Measurements from ENCODE around the gene KCND2. TPM values are rescaled to one million over a fixed set of nuclear protein-coding genes. Genes with fewer than 3 reads are reported as not detected.
"Not testable (repeated sequence)": the region's sequence is repeated elsewhere in the genome, so short reads cannot be mapped to it uniquely, and the experiment has no call there.

The KCND2 gene
- total RNA-seq, 2 experiments from 2014 or later, result not detected

DNA sequence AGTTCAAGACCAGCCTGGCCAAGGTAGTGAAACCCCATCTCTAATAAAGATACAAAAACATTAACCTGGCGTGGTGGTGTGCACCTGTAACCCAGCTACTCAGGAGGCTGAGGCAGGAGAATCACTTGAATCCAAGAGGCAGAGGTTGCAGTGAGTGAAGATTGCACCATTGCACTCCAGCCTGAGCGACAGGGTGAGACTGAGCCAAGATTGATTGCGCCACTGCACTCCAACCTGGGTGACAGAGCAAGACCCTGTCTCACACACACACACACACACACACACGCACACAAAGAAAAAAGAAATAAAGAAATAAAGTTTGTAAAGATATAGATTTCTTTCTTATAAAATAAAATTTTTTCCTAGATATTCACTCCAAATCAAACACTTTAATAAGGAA lies 305.7 kb downstream of the KCND2 start:
- H3K4me3 Mint-ChIP-seq; H3K27ac Mint-ChIP-seq; H3K4me1 Mint-ChIP-seq; H3K9me3 Mint-ChIP-seq (ENCODE audit: low read depth); CTCF ChIA-PET; ATAC-seq; H3K36me3 Mint-ChIP-seq; DNase-seq; H3K27me3 Mint-ChIP-seq: not testable (repeated sequence)

DNA sequence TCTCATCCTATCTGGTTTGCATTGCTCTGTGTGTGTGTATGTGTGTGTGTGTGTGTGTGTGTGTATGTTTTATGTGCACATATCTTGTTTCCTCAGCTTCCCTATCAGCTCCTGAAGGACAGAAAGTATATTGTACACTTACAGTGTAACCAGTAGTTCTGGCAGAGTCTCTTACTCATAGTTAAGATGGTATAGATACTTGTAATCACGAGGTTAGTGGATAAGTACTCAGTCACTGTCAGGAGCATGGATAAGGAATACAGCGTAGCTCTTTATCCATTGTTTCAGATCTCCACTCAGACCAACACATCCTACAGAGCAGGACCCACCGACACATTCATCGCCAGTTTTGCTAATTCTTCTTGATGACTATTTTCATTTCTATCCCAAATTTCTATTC lies 309.9 kb downstream of the KCND2 start:
- Mint-ChIP-seq H3K4me1 (no peaks in the 10 kb centered on the region), H3K4me3 (no peak overlapping the region), H3K27ac (no peak overlapping the region), H3K27me3 (no peaks in the 10 kb centered on the region), H3K36me3 (no peaks in the 10 kb centered on the region), H3K9me3 (ENCODE audit: low read depth) (no peaks in the 10 kb centered on the region)
- DNase-seq, result no peak
- CTCF ChIA-PET, result interaction anchor here (0.6 kb wide), 1 partner anchor 156 kb away, joined by 3 read pairs; no protein-coding TSS in a partner anchor
- ATAC-seq, result no peak

DNA sequence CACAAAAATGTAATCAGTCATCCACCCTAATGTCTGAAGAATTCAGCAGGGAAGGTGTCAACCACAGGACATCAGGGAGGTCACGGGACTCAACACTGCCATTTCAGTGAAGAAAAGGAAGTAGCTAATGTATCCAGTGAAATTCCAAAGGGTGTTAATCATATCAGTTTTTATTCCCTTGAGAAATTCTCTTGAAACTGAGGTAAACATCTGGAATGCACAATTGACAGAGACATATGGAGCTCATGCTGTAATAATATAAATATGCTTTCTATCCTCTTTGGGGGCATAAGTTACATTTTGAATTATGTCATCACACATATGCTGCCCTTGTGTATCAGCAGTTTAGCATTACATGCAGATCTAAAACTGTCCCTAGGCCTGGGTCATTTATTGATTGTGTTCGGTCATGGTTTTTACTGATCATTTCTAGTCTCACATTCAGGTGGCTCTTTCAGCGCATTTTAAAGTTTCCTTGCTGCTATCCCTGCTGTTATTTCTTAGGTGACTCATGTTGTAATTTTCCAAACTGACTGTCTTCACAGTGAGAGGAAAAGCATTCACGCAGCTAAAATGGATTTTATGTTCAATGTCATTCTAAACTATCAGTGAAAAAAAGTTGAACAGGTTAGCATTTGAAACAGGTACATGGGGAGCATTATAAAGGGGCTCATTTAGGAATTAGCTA lies 311.1 kb downstream of the KCND2 start:
- H3K4me3 Mint-ChIP-seq, result no peak overlapping the region
- H3K27me3 Mint-ChIP-seq, result no peaks in the 10 kb centered on the region
- H3K4me1 Mint-ChIP-seq, result no peaks in the 10 kb centered on the region
- DNase-seq, result no peak
- CTCF ChIA-PET, result interaction anchor here (0.6 kb wide), 1 partner anchor 158 kb away, joined by 3 read pairs; no protein-coding TSS in a partner anchor
- H3K9me3 Mint-ChIP-seq (ENCODE audit: low read depth), result no peaks in the 10 kb centered on the region
- no peak overlapping the region for H3K27ac Mint-ChIP-seq
- no peak for ATAC-seq
- no peaks in the 10 kb centered on the region for H3K36me3 Mint-ChIP-seq

DNA sequence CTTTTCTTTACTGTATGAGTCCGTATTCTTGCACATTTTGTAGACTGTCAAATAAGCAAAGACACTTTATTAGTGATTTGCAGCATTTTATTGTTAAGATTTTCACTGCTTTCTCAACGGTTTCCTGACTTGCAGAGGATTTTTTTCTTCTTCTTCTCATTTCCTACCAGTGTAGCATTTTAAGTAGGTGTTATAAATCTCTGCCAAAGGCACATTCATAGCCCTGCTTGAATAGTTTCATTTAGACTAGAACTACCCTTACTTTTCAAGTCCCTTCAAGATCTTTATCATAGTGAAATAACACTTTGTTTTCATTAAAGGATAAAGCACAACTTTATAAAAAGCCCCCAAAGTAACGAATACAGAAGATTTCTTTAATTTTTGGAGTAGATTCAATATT lies 313.6 kb downstream of the KCND2 start:
- ATAC-seq (no peak), DNase-seq (no peak)
- CTCF ChIA-PET, result no interaction called here
- Mint-ChIP-seq H3K4me3 (no peak overlapping the region), H3K27me3 (no peaks in the 10 kb centered on the region), H3K9me3 (ENCODE audit: low read depth) (no peaks in the 10 kb centered on the region), H3K27ac (no peak overlapping the region), H3K4me1 (no peaks in the 10 kb centered on the region), H3K36me3 (no peaks in the 10 kb centered on the region)

DNA sequence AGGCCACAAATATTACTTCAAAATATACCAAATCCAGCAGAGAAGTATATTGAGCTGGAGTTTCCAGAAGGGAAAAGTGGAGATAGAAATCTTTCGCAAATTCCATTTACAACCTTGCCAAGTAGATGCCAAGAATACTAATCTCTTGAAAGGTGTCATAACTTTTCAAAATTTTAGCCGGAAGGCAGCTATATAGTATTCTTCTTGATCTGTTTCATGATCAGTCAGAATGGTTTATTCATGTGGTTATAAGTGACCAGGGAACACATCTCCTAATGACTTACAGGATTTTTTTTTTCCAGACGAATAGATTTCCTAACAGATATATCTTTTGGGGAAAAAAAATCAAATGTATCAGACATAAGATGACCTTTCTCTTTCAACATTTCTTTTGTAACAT lies 314.3 kb downstream of the KCND2 start:
- H3K4me1 Mint-ChIP-seq, result no peaks in the 10 kb centered on the region
- no peak overlapping the region for H3K27ac Mint-ChIP-seq
- no peaks in the 10 kb centered on the region for H3K9me3 Mint-ChIP-seq (ENCODE audit: low read depth)
- DNase-seq (no peak), ATAC-seq (no peak)
- H3K36me3 Mint-ChIP-seq, result no peaks in the 10 kb centered on the region
- H3K27me3 Mint-ChIP-seq, result no peaks in the 10 kb centered on the region
- no peak overlapping the region for H3K4me3 Mint-ChIP-seq
- CTCF ChIA-PET, result no interaction called here

DNA sequence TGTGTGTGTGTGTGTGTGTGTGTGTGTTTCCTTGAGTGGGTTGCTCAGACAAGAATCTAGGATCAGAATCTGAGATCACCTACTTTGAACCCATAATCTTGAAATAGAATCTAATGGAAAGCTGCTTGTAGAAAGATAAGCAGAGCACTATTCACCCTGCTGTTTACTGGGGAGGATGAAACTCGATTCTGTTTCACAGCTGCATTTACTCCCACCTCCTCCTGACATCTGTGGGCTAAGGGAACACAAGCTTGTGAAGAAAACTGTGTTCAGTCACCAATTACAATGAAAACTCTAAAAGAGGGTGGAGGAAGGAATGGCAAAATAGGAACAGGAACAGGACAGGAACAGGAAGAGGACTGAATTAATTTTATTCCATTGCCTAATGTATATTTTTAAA lies 315.4 kb downstream of the KCND2 start:
- Mint-ChIP-seq H3K36me3 (no peaks in the 10 kb centered on the region), H3K4me3 (no peak overlapping the region), H3K27me3 (no peaks in the 10 kb centered on the region), H3K9me3 (ENCODE audit: low read depth) (peaks cover 2% of the 10 kb centered on the region), H3K27ac (no peak overlapping the region), H3K4me1 (no peaks in the 10 kb centered on the region)
- DNase-seq, result no peak
- CTCF ChIA-PET, result no interaction called here
- no peak for ATAC-seq

DNA sequence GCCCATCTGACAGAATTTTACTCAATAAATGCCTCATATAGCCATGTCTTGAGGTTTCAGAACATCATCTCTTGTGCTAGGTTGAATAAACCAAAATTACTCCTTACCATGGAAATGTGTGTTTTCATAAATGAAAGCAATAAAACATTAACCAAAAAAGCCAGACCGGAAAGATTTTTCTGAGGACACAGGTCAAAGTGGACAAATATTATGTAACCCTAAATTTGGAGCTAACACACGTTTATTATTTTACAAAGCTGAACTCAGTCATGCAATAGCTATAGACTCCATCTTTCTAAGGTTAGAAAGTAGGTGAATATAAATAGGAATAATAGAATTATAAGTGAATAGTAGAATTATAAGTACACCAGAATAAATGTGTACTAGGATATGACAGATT lies 315.9 kb downstream of the KCND2 start:
- Mint-ChIP-seq H3K4me1 (no peaks in the 10 kb centered on the region), H3K9me3 (ENCODE audit: low read depth) (peaks cover 2% of the 10 kb centered on the region), H3K36me3 (no peaks in the 10 kb centered on the region), H3K27ac (no peak overlapping the region), H3K27me3 (no peaks in the 10 kb centered on the region), H3K4me3 (no peak overlapping the region)
- CTCF ChIA-PET, result no interaction called here
- ATAC-seq (no peak), DNase-seq (no peak)

DNA sequence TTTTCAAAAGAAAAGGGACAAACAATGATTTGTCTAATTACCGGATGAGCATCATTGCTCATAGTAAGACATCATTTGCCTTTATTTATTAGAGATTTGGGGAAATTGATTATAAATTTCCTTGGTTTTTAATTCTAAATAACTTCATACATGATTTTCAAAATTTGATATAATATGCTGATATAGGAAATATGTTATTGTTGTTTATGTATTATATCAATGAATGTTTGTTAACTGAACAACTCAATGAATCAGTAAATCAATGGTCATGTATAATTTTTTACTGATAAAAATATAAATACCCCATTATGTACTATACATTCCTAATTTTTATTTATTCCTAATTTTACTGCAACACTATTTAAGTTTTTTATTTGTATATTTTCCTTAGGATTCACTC lies 327.6 kb downstream of the KCND2 start:
- CTCF ChIA-PET, result no interaction called here
- Mint-ChIP-seq H3K9me3 (ENCODE audit: low read depth) (peaks cover 2% of the 10 kb centered on the region), H3K27ac (no peak overlapping the region), H3K36me3 (no peaks in the 10 kb centered on the region), H3K4me3 (no peak overlapping the region), H3K27me3 (no peaks in the 10 kb centered on the region), H3K4me1 (no peaks in the 10 kb centered on the region)
- DNase-seq, result no peak
- no peak for ATAC-seq

DNA sequence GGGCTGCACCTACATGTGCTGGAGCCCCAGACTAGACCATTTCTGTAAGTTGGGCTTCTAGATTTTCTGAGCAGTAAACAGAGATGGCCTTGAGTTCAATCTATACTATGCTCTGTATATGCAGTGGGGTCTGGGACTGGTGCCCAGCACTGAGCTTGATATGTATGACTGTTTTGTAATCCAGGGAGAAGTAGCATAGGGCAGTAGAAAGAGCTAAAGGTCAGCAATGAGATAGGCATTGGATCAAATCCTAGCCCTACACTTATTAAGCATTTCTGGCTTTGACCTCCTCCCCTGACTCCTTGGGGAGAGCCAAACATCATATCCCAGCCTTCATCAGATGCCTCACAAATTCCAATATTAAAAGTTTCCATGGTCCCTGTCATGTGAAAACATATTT lies 330.4 kb downstream of the KCND2 start:
- ATAC-seq, result no peak
- H3K9me3 Mint-ChIP-seq (ENCODE audit: low read depth), result peaks cover 4% of the 10 kb centered on the region

DNA sequence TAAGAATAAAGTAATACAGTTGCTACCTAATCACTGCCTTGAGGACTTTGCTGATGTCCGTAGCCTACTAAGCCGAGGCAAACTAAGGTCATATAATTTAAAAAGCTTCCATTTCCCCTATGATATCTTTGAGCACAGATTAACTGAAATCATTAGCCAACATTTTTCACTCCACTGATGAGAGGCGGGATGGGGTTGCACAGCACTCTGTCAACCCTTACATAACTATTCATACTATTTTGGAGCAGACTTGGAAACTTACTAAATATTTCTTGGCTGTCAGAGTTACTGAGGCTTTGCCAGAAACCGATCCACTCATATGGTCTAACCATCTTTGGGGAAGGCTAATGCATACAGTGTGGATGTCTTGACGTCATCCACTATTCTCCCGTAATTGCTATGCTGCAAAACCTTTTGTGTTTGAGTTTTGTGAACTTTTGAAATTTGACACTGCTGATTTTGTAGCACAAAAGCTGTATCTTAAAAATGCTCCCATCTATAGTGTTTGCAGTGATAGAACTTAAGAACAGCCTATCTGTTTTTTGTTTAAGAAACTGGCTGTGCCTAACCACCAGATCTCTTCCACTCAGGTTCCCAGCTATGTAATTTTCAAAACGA lies 336.3 kb downstream of the KCND2 start:
- Mint-ChIP-seq H3K4me3 (no peak overlapping the region), H3K27ac (no peak overlapping the region), H3K27me3 (no peaks in the 10 kb centered on the region), H3K4me1 (no peaks in the 10 kb centered on the region), H3K9me3 (ENCODE audit: low read depth) (peaks cover 6% of the 10 kb centered on the region), H3K36me3 (no peaks in the 10 kb centered on the region)
- DNase-seq (no peak), ATAC-seq (no peak)
- CTCF ChIA-PET, result no interaction called here

More for the DNA sequence above, 330.4 kb downstream of the KCND2 start:
- H3K27ac Mint-ChIP-seq, result no peak overlapping the region
- H3K27me3 Mint-ChIP-seq, result no peaks in the 10 kb centered on the region
- H3K4me1 Mint-ChIP-seq, result no peaks in the 10 kb centered on the region
- H3K4me3 Mint-ChIP-seq, result no peak overlapping the region
- no peak for DNase-seq
- CTCF ChIA-PET, result no interaction called here
- H3K36me3 Mint-ChIP-seq, result no peaks in the 10 kb centered on the region

DNA sequence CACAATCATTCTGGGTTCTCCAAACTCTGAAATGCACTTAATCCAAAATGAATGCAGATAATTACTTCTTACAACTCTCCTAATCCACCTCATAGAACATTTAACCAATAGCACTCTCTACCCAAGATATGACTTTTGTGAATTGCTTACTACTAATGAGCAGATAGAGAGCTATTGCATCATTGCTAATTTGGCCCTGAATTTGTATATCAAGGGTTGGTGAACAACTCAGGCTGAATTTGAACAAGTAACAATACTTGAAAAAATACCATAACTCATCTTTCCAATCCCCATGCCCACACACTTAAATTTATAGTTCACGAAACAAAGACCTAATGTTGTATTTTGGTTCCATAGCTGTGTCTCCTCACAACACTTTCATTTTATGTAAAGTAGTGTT lies 339.0 kb downstream of the KCND2 start:
- peaks cover 12% of the 10 kb centered on the region for H3K9me3 Mint-ChIP-seq (ENCODE audit: low read depth)

DNA sequence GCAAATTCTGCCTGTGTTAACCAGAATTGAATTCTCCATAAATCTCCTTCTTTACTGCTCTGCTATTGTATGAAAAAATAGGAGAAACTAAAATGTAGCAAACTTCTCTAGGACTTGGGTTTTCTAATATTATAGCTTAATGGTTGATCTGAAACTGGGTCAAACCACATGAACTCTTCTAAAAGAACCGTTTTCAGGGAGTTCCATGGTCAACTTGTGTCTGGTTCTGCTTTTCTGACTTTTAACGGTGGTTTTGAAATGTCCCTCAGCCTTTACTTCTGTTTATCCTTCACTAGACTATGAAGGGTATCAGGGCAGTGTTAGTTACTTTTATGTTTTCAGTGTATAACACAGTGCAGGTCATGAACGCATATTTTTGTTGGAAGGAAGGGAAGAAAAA lies 342.7 kb downstream of the KCND2 start:
- Mint-ChIP-seq H3K36me3 (no peaks in the 10 kb centered on the region), H3K27ac (no peak overlapping the region), H3K4me1 (no peaks in the 10 kb centered on the region), H3K27me3 (no peaks in the 10 kb centered on the region), H3K9me3 (ENCODE audit: low read depth) (peaks cover 7% of the 10 kb centered on the region), H3K4me3 (no peak overlapping the region)
- ATAC-seq (no peak), DNase-seq (no peak)
- CTCF ChIA-PET, result no interaction called here

More for the DNA sequence above, 339.0 kb downstream of the KCND2 start:
- ATAC-seq (no peak), DNase-seq (no peak)
- CTCF ChIA-PET, result no interaction called here
- Mint-ChIP-seq H3K27me3 (no peaks in the 10 kb centered on the region), H3K27ac (no peak overlapping the region), H3K4me1 (no peaks in the 10 kb centered on the region), H3K36me3 (no peaks in the 10 kb centered on the region), H3K4me3 (no peak overlapping the region)

DNA sequence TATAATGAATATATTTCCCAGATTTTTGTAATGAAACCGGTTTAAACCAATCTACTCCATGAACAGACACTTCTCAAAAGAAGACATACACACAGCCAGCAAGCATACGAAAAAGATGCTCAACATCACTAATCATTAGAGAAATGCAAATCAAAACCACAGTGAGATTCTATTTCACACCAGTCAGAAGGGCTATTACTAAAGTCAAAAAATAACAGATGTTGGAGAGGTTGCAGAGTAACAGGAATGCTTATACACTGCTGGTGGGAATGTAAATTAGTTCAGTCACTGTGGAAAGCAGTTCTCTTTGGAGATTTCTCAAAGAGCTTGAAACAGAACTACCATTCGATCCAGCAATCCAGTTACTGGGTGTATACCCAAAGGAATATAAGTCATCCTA lies 344.3 kb downstream of the KCND2 start:
- Mint-ChIP-seq H3K4me3 (no peak overlapping the region), H3K9me3 (ENCODE audit: low read depth) (peaks cover 7% of the 10 kb centered on the region), H3K36me3 (no peaks in the 10 kb centered on the region), H3K27ac (no peak overlapping the region), H3K4me1 (no peaks in the 10 kb centered on the region), H3K27me3 (no peaks in the 10 kb centered on the region)
- no peak for ATAC-seq
- CTCF ChIA-PET, result no interaction called here
- DNase-seq, result no peak

DNA sequence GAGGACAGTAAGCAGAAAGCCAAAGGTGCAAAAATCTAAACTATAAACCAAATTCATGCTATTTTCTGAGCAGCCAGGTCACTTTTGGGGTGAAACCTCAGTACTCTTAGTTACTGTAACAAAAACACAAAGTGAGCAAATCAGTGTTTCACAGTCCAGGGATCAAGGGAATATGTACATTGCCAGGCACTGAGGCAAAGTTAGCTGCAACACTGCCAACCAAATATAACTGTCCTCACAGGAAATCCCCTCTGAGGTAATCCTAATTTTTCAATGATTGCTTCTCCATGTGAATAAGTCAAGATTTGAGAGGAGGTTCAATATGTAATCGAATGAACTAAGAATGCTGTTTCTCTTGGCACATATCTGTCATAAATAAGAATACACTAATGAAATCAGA lies 355.3 kb downstream of the KCND2 start:
- no peak overlapping the region for H3K27ac Mint-ChIP-seq
- CTCF ChIA-PET, result no interaction called here
- peaks cover 3% of the 10 kb centered on the region for H3K9me3 Mint-ChIP-seq (ENCODE audit: low read depth)
- DNase-seq (no peak), ATAC-seq (no peak)
- H3K27me3 Mint-ChIP-seq, result no peaks in the 10 kb centered on the region
- H3K36me3 Mint-ChIP-seq, result no peaks in the 10 kb centered on the region
- no peaks in the 10 kb centered on the region for H3K4me1 Mint-ChIP-seq
- H3K4me3 Mint-ChIP-seq, result no peak overlapping the region

Data from activated CD8-positive, alpha-beta memory T cell treated with anti-CD3 and anti-CD28 coated beads, Interleukin-2, amount 10 ng/mL, durations not matched to agents 7 days and 5 days (primary cell).